GM21515 (cell line): Measurements from ENCODE around the gene ULK4.

Experiments
- ATAC-seq: cut with Tn5 transposase; IDR thresholded peaks from one replicate; pipeline ENCODE4 v1.9.1; 2021; ENCODE audit not compliant: unreplicated experiment

The ULK4 gene

DNA sequence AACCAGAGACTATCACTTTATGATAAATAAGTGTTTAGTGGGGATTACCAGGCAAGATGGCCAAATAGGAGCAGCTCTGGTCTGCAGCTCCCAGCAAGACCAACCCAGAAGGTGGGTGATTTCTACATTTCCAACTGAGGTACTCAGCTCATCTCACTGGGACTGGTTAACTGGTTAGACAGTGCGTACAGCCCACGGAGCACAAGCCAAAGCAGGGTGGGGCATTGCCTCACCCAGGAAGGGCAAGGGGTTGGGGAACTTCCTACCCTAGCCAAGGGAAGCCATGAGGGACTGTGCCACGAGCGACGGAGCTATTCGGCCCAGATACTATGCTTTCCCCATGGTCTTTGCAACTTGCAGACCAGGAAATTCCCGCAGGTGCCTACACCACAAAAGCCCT lies 591.6 kb downstream of the ULK4 start:
- ATAC-seq: no peak

DNA sequence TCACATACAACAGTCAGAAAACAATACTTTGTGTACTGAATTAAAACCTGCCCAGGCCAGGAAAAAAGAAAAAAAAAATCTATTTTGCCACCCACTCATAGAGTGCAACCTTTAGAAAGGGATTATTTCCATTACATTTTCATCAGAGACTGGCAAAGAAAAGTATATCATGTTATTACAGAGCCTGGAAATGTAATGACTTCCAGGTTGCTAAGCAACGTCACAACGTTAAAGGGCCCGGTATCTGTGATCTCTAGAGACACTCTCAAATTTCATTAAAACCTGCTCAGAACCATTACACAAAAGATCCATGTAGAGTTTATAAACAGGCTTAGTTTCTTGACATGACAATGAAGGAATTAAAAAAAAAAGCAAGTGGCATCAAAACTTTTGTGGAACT lies 592.1 kb downstream of the ULK4 start:
- no peak for ATAC-seq

DNA sequence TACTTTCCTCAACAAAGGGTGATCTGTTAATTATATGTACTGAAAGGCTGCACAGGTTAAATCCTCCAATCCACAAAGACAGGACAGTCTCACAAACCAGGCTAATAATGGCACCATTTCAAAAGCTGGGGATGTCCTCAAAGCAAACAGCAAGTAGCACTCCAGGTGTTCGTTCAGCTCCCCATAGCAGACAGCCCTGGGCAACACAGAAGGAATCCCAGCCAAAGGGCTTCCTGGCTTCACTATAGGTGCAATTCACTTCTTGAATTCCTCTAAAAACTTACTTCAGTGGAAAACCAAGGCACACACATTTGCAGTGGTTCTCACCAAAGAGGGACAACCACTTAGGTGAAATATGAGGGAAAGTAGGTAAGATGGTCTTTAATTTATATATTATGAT lies 595.9 kb downstream of the ULK4 start:
- ATAC-seq: no peak

DNA sequence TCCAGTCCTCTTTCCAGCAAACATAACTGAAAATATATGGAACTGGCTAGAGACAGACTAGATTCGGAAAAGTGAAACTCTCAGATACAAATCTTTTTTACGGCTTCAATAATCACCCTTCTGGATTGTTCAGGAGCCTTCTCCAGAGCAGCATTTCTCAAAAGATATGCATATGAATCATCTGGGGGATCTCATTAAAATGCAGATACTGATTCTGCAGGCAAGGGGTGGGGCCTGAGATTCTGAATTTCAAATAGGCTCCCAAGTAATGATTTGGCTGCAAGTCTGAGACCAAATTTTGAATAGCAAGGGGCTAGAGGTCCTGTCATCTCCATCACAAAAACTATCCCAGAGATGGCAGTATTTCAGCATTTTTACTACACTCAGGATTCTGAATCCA lies 597.2 kb downstream of the ULK4 start:
- no peak for ATAC-seq

DNA sequence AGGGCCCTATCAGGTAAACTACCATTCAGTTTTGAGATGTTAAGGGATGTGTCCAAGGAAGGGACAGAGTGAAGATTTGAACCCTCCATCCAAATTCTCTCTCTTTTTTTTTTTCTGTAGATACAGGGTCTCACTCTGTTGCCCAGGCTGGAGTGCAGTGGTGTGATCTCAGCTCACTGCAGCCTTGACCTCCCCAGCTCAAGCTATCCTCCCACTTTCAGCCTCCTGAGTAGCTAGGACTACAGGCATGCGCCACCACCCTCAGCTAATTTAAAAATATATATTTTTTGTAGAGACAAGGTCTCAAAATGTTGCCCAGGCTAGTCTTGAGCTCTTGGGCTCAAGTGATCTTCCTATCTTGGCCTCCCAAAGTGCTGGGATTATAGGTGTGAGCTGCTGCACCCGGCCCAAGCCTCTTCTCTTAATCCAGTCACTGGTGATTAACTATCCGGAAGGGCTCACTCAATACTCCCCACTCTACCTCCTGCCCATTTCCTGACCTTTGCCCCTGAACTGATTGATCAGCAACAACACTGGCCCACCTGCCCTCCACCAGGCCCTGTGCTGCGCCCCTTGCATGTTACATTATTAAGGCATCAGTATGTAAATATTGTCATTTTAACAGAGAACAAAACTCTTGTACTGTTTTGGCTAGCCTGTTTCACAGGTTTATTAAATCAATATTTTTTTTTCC lies 597.9 kb downstream of the ULK4 start:
- ATAC-seq: no peak

DNA sequence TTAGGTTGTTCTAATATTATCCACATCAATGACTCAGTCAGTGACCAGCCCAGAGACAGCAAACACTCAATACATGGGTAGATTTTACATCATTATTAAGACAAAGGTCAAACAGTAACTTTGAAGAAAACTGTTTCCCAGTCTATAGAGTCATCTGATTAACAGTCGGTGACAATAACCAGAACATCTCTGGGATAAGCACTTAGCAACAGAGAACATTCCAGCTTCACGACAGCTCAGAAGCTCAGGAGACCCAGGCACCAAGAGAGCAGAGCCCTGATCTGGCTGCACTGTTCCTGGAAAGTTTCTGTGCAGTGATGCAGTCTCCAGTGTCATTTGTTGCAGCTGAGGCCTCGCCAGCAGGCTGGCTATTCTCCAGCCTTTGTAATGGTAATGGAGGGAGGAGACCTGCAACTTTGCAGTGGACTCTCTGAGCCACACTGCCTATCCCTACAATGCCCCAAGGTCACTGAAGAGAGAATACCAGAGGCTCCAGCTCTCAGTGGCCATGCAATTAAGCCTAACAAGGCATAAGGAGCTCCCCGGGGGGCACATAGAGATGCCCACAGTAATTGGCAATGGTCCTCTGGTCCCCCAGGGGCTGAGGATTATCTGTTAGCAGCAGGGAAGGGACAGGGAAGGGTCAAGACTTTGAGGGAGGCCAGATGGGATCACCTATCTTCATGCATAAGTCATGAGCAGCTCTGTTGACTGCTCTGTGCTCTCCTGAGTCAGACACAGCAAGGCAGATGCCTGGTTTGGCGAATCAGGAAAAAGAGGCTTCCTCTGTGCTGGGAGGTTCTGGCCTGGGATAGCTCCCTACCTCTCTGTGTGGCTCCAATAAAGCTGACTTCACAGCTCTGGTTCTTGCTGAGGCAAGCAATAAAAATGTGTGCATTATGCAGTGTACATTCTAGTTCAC lies 599.0 kb downstream of the ULK4 start:
- no peak for ATAC-seq

DNA sequence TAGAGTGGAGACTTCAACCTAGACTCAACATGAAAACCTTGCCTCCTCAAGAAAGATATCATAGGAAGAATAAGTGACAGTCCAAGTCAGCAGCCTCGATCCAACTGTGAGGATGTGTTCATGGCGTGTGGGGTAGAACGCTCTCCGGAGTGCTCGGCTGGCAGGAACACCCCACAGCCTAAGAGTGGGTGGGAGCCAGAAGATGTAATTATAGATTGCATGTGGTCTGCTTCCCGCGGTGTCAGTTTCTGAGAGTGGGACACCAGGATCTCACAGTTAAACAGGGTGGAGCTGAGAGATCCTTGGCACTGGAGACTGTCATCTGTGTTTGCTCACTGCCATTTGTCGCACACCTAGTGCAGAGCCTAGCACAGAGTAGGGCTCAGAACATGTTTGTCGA lies 604.6 kb downstream of the ULK4 start:
- no peak for ATAC-seq

DNA sequence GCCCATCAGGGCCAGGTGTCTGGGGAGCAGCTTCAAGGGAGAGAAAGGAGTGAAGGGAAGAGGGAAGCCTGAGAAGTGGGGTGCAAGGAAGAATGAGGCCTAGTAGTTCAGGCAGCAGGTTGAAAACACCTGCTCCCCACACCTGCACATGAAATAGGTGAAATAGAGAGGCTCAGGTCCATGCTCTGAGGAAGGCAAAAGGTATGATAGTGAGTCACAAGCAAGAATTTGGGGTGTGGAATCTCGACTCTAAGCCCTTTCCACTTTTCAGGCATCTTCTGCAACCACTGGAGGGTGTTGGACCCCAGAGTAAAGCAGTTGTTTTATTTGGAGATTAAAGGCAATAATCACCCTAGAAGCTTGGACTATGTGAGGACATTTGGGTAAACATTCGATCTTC lies 605.1 kb downstream of the ULK4 start:
- no peak for ATAC-seq

DNA sequence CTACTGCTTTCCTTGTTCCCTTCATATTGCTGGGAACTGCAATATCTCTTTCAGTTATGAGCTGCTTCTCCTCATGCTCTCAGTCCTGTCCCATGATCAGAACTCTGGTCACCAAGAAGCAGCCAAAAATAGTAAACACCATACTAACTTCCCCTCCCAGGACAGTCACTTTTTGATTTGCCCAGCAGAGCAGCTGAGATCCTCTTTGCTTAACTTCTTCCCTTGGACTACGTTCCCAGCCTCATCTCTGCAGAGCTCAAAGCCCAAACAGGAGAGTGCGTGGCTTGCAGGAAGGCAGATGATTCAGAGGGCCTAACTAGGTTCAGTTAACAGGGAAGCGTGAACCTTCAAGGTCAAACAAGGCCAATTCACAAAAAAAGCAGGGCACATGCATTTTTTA lies 609.4 kb downstream of the ULK4 start:
- ATAC-seq: no peak

DNA sequence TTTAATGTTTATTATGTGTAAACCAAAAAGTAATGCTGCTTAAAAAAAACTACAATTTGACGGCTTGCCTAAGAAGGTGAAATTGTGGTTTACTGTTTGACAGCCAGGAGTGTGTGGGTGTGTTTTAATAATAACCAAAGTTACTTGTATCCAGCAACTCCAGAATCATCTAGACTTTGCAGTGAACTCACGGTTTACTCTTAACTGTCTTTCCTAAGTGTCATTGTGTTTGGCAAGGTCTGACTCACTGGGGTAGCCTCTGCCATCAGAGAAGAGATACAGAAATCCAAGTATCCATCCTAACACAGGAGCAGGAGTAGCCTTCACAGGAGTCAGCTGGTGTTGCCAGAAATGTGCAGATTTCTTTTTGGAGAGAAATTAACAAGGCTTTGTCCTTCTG lies 611.5 kb downstream of the ULK4 start:
- ATAC-seq: no peak

DNA sequence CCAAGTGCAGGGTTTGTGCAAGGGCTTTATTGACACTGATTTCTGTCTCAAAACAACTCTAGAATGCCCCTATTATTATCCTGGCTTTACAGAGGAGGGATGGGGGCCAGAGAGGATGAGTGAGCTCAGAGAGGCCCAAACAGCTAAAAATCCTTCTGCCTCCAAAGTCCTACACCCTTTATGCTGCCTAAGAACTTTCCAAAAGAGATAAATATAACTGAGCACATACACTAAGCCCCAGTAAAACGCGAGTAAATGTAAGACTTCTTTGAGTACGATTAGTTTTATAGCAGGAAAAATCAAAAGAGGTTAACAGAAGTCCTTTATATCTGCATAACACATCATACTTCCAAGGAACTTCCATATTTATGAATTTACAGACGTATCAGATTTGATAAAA lies 613.5 kb downstream of the ULK4 start:
- ATAC-seq: no peak

DNA sequence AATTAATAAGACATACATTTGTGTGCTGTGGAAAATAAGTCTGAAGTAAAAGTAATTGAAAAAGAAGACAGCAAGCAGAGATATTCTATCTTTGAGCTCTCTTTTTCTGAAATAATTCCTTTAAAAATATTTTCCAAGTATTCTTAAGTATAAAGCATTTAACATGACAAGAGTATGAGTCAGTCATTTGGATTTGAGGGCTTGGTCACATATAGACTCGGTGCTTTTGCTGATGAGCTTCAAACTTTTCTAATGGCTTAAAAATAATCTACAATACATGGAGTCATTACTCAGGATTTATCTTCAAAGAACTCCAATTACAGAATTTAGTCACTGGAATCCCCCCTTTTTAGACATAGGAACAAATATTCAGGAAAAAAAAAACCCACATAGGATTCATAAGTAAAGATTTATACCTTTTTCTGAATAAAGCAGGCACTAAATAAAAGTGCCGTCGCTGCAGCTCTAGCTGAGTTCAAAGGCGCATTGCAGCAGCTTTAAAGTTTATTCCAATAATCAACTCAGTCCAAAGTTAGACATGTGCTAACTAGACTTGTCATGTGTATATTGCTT lies 615.1 kb downstream of the ULK4 start:
- no peak for ATAC-seq

DNA sequence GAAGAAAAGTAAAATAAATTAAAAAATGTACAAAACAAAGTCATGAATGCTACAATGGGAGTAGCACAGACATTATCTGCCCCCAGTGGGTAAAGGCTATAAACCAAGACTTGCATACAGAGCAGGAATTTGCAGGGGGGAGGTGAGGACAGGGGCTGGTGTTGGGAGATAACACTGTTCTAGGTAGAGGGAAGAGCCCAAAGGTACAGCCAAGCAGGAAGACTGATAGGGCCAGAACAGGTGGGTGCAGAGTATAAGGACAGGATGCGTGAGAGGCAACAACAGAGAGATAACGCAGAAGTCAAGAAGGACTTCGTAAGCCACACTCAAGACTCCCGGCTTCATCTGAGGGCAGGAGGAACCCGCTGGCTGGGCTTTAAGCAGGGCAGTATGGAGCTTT lies 616.1 kb downstream of the ULK4 start:
- ATAC-seq: no peak

DNA sequence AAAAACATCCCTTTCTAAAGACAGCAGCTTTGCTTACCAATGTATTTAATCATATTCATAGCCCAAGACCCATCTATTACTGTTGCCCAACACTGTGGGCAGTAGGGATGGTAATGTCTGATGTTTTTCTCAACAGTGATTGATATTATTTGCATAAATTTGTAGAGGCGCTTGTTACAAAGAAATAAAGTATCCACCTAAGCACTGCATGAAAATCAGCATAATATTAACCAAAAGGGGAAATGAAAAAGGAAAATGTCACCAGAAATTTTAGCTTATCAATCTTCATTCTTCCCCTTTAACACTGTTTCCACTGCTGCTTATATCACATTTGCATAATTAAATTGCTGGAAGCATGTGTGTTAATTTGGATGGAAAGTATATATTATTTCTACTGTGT lies 622.1 kb downstream of the ULK4 start:
- no peak for ATAC-seq

DNA sequence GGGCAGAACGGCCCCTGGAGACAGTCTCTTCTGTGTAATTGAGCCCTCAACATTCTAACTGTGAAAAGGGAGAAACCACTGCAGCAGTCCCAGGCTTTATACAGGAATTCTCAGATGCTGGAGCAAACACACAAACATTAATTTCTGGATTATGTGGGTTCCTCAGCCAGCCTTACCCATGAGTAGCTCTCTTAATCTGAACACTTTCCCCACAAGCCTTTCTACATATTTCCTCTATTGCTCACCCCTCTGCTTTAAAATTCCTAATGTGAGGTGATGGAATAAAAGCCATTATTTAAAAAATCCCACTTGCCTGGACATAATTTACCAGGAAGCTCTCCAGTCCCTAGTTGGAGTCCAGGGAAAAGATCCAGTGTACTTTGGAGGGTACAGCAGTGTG lies 623.6 kb downstream of the ULK4 start:
- ATAC-seq: no peak

DNA sequence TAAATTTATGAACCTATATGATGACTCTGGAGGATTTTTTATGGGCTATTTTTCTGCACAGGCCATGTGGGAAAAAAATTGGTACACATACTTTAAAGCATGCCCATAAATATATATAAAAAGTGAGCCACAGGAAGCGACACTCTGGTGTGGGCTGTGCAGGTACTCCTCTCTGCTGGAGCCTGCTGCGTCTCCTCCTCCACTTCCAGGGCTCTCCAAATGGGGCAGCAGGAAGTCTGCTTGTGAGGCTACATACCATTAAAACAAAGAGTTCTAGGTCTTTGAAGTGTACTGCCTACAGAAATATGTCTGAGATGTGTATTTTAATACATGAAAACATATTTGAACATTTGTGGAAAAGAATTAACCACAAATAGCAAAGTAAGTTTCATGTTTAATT lies 627.5 kb downstream of the ULK4 start:
- ATAC-seq: no peak

DNA sequence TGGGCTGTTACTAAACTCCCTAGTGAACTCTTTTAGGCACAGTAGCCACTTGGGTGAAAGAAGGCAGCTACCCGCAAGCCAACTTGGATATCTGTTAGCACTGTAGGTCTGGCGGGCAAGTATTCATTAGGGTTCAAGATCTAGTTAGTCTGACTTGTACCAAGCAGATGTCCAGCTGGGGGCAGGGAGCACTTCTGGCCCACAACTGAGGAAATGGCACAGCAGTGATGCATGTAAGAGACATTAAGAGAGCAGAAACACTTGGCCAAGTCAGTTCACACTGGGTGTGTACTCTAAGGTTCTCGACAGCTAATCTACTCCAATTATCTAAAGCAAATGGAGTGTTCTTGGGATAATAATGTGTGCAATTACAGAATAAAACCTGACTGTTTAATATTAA lies 630.9 kb downstream of the ULK4 start:
- ATAC-seq: no peak

DNA sequence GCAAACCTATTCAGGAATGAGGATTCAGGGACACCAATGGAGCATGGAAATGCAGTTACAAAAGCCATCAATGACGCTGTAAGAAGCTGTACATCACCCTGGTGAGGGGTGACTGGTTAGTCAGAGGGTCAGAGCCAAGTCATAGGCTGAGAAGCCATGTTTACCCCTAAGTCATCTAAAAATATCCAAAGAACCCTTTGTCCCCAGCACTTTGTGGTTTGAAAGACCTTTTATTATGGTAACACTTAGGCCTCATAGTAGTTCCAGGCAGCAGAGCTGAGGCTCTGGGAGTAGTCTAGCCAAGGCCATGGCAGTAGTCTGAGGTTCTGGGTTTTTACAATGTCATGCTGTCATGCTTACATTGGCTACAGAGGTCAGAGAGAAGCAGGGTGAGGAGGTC lies 631.4 kb downstream of the ULK4 start:
- ATAC-seq: no peak

DNA sequence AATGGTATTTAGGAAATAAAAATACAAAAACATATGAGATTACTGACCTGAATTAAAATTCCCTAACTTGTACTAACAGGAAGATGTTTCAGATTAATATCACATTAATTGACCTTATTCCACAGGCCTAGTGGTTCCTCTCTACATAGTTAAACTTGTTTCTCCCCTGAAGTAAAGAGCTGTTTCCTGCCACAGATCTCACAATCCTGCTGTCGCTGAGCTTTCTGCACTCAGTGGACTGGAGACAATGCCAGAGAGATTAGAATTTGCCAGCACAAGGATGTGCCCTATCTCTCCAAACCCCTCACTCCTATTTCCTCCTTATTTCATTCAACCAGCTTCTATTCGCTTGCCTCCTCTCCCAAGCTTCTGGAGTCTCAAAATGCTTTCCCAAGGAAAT lies 632.0 kb downstream of the ULK4 start:
- no peak for ATAC-seq

DNA sequence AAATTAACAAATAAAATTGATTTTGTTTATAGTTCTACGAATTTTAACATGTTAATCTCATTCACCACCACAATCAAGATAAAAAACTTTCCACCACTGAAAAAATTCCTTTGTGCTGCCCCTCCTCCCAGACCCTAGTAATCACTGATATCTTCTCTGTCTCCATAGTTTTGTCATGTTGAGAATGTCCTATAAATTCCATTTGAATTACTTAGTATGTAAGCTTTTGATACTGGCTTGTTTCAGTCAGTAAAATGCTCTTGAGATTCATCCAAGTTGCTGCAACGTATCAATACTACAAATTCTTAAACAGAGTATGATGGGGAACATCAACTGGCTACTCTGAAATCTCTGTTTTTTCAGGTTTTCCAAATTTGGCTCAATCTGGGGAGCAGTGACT lies 633.0 kb downstream of the ULK4 start:
- ATAC-seq: no peak

DNA sequence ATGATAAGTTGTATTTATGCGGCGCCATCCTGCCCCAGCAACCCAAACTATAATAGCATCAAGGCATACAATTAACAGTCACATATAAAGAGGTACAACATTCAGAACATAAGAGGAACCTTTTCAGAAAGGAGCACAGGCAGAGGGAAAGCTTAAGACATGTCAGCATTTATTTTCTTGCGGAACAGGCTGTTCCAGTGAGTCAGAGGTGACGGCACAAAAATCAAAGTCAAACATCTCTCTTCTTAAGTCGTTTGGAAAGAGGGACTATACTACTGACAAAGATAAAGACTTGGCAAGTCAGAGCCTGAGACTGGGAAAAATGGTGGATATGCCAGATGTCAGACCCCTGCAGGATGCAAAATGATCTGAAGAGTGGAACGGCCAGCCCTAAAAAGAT lies 634.2 kb downstream of the ULK4 start:
- no peak for ATAC-seq

DNA sequence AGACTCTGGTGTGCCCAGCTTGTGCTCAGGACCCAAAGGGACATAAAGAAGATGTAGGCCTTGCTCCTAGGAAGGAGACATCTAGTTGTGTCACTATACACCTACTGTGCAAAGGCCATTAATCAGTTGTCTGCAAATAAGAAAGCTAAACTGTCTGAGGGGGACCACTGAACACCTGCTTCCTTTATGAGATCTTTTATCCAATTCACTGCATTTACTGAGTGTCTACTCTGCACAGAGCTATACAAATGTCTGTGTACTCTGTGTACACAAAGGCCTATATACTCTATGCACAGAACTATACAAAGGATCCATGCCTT lies 637.8 kb downstream of the ULK4 start:
- ATAC-seq: no peak
